ENCODE data around the gene KCNAB2. TPM values are rescaled to one million over a fixed set of nuclear protein-coding genes. Genes with fewer than 3 reads are reported as not detected.

KCNAB2 gene
- total RNA-seq, 4 donors from 2014 or later = 10.9 to 12.6 (median 11.7) TPM

- no peaks in the 10 kb centered on the region for H3K27me3 ChIP-seq
- peaks cover 0 to 4% of the 10 kb centered on the region in 2 donors for H3K36me3 ChIP-seq
- peaks cover 0 to 8% (median 0%) of the 10 kb centered on the region in 3 donors for H3K4me1 ChIP-seq
- H3K4me3 ChIP-seq = no peak overlapping the region
- WGBS, 2 donors (ENCODE audit: low coverage in 1 of 2) = 96% methylated on average over 5 of the region's 9 CpGs; no CpG with 5 or more reads in 1 of the 2 donors
- no peak overlapping the region for H3K27ac ChIP-seq
- ATAC-seq = no peak
- no peak for TF ChIP-seq POLR2AphosphoS5 (IDR thresholded peaks at IDR 0.05)
- TF ChIP-seq POLR2A (IDR thresholded peaks at IDR 0.05) = no peak
- no peak for TF ChIP-seq CTCF (IDR thresholded peaks at IDR 0.05)
- TF ChIP-seq EP300 (IDR thresholded peaks at IDR 0.05) = no peak
- H3K9me3 ChIP-seq = no peaks in the 10 kb centered on the region
Measured at GRCh38 chr1:6068932-6069331, 23.2 kb downstream of the KCNAB2 start.

DNA sequence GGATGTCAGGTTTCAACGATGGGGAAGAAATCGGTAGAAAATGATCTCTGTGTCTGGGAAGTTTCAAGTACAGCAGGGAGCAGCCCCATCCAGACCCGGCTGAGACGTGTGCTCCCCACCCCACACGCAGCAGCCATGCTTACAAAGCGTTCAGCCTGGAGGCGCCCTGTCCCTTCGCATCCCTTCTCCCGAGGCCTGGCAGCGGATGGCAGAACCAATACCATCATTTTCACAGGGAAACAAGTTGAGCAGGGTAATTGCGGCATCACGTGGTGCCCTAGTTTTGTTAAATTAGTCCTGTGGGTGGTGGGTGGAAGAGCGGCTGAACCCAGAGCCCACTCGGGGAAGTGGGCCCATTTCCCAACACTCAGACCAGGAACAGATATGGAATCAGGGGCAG lies 23.9 kb downstream of the KCNAB2 start:
- Histone ChIP-seq H3K4me3 (no peak overlapping the region), H3K4me1 (peaks cover 0 to 8% (median 0%) of the 10 kb centered on the region in 3 donors), H3K36me3 (peaks cover 0 to 8% of the 10 kb centered on the region in 2 donors), H3K27ac (no peak overlapping the region), H3K9me3 (no peaks in the 10 kb centered on the region), H3K27me3 (no peaks in the 10 kb centered on the region)
- 77 to 94% methylated on average over 7 to 10 of the region's 14 CpGs for WGBS, 2 donors (ENCODE audit: low coverage in 1 of 2)
- no peak for ATAC-seq
- TF ChIP-seq POLR2A (IDR thresholded peaks at IDR 0.05) = no peak
- no peak for TF ChIP-seq EP300 (IDR thresholded peaks at IDR 0.05)
- TF ChIP-seq POLR2AphosphoS5 (IDR thresholded peaks at IDR 0.05) = no peak
- no peak for TF ChIP-seq CTCF (IDR thresholded peaks at IDR 0.05)

GRCh38 chr1:6070450-6070974 lies 24.8 kb downstream of the KCNAB2 start:
- no peak for ATAC-seq
- Histone ChIP-seq H3K27me3 (no peaks in the 10 kb centered on the region), H3K27ac (no peak overlapping the region), H3K4me3 (no peak overlapping the region), H3K9me3 (no peaks in the 10 kb centered on the region), H3K4me1 (peaks cover 0 to under 1% (median 0%) of the 10 kb centered on the region in 3 donors), H3K36me3 (peaks cover 0 to 8% of the 10 kb centered on the region in 2 donors)
- no peak for TF ChIP-seq POLR2A (IDR thresholded peaks at IDR 0.05)
- no peak for TF ChIP-seq CTCF (IDR thresholded peaks at IDR 0.05)
- TF ChIP-seq EP300 (IDR thresholded peaks at IDR 0.05) = no peak
- no peak for TF ChIP-seq POLR2AphosphoS5 (IDR thresholded peaks at IDR 0.05)
- 87% methylated on average over 9 of the region's 9 CpGs; no CpG with 5 or more reads in 1 of the 2 donors for WGBS, 2 donors (ENCODE audit: low coverage in 1 of 2)

- Histone ChIP-seq H3K27ac (no peak overlapping the region), H3K36me3 (peaks cover 0 to 8% of the 10 kb centered on the region in 2 donors), H3K9me3 (no peaks in the 10 kb centered on the region), H3K4me3 (no peak overlapping the region), H3K27me3 (no peaks in the 10 kb centered on the region), H3K4me1 (no peaks in the 10 kb centered on the region)
- 75 to 93% methylated on average over 2 to 3 of the region's 13 CpGs for WGBS, 2 donors (ENCODE audit: low coverage in 1 of 2)
- ATAC-seq = no peak
- TF ChIP-seq POLR2AphosphoS5 (IDR thresholded peaks at IDR 0.05) (no peak), EP300 (IDR thresholded peaks at IDR 0.05) (no peak), CTCF (IDR thresholded peaks at IDR 0.05) (no peak), POLR2A (IDR thresholded peaks at IDR 0.05) (no peak)
Measured at GRCh38 chr1:6071219-6071618, 25.5 kb downstream of the KCNAB2 start.

- 79 to 100% methylated on average over 1 to 4 of the region's 17 CpGs for WGBS, 2 donors (ENCODE audit: low coverage in 1 of 2)
- peaks cover 0 to 8% of the 10 kb centered on the region in 2 donors for H3K36me3 ChIP-seq
- no peak for ATAC-seq
- TF ChIP-seq CTCF (IDR thresholded peaks at IDR 0.05) = no peak
- no peak for TF ChIP-seq POLR2AphosphoS5 (IDR thresholded peaks at IDR 0.05)
- TF ChIP-seq POLR2A (IDR thresholded peaks at IDR 0.05) = no peak
- TF ChIP-seq EP300 (IDR thresholded peaks at IDR 0.05) = no peak
- H3K9me3 ChIP-seq = no peaks in the 10 kb centered on the region
- no peak overlapping the region for H3K27ac ChIP-seq
- no peaks in the 10 kb centered on the region for H3K27me3 ChIP-seq
- no peaks in the 10 kb centered on the region for H3K4me1 ChIP-seq
- no peak overlapping the region for H3K4me3 ChIP-seq
Measured at GRCh38 chr1:6072774-6073479, 27.2 kb downstream of the KCNAB2 start.
